ENCODE results near the gene PRDM1.

The PRDM1 gene

DNA sequence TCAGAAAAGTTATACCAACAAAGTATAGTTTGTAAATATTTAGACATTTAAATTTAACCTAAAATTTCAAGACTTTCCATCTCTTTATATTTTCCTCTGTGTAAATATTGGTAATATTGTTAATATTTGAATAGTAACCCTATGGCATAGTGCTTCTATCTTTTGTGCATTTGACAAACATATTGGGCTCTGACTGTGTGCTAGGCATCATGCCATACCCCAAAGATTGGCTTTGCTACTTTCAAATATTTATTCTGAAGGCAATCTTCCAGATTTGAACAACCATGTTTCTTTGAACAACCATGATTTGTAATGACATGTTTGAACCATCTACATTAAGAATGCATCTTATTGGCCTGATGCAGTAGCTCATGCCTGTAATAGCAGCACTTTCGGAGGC, 15.5 kb upstream of the PRDM1 start:
- DNase-seq (ENCODE audit: low spot score) = no peak

DNA sequence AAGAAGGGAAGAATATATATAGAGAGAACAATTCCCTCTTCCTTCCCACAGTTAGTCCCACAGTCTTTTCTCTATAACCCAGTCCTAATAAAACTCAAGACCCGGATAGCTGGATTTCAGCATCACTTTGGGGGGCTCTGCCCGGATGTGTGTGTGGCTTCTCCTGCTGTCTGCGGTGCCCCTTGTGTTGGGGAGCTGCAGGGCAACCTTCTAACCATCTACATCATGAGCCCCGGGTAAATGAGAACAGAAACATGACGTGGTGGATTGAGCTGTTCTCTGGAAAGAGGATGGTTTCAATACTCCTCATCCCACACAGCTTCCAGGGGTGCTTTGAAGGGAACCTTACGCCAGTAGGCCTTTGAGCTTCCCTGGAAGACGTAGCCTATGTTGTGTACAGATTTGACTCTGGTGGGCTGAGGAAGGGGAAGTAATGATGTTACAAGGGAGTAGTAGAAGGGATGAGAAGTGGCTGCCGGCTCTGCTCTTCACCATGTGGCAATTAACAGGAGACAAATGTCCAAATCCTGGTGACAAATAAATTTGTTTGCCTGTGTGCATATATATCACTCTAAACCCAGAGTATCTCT, 13.5 kb upstream of the PRDM1 start:
- DNase-seq (ENCODE audit: low spot score) = no peak

DNA sequence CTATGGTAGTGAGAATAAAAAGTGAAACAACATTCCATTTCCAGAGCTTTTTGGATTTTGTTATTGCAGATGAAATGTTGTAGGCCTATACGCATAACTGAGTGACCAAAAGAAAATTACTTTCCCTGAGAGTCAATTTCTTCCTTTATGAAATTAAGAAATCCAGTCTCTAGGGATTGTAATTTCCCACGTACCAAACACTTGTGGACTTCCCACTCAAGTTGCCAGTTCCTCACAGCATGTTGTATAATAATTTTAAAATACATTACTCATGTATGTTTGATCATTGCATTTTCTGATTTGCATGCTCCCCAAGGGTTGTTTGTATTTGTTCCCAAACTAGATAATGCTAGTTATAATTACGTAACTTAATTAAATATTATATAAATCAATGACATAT, 12.0 kb upstream of the PRDM1 start:
- no peak for DNase-seq (ENCODE audit: low spot score)

DNA sequence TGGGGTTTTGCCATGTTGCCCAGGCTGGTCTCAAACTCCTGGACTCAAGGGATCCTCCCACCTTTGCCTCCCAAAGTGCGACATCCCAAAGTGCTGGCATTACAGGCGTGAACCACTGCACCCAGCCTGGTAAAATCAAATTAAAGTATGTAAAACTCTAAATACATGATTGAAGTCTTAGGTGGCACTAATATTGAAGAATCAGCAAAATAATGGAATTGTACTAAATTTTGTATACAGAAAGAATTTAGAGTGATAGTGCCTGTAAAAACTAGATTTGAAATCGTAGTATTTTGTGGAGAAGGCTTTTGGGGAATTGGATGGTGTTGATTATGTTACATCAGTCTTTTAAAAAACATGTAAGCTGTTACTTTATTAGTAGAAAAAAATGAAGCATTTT, 10.0 kb upstream of the PRDM1 start:
- DNase-seq (ENCODE audit: low spot score) = no peak

DNA sequence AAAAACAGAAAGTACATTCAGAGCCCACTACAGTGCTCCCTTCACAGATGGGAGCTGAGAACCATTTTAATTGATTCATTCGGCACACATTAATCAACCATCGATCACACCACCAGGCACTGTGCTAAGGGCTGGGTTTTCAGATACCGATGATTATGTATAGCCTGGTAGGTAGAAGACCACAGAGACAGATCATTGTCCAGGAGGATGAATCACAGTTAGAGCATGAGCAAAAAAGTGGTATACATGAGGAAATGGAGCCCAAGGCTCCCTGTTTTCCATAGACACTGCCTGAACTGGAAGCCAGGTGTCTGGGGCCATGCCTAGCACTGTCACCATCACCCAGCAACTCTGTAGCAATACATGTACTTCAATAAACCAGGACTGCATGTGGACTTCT, 9.0 kb upstream of the PRDM1 start:
- DNase-seq (ENCODE audit: low spot score) = no peak

DNA sequence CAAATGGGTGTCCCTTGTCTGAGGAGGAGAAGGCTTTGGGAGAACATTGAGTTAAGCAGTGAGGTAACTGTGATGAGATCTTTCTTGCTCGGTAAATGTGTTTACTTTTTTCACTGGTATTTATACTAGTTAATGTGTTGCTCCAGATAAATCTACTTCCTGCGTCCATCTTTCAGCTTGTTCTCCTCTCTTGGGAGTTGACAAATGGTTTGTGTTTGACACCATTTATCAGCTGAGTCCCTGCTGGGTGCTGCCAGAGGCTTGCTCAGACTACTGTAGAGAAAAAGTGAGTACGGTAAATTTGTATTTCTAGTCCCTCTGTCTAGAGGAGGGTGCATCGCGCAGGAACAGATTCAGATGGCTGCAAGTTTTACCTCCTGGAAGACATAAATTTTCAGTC, 8.3 kb upstream of the PRDM1 start:
- no peak for DNase-seq (ENCODE audit: low spot score)

DNA sequence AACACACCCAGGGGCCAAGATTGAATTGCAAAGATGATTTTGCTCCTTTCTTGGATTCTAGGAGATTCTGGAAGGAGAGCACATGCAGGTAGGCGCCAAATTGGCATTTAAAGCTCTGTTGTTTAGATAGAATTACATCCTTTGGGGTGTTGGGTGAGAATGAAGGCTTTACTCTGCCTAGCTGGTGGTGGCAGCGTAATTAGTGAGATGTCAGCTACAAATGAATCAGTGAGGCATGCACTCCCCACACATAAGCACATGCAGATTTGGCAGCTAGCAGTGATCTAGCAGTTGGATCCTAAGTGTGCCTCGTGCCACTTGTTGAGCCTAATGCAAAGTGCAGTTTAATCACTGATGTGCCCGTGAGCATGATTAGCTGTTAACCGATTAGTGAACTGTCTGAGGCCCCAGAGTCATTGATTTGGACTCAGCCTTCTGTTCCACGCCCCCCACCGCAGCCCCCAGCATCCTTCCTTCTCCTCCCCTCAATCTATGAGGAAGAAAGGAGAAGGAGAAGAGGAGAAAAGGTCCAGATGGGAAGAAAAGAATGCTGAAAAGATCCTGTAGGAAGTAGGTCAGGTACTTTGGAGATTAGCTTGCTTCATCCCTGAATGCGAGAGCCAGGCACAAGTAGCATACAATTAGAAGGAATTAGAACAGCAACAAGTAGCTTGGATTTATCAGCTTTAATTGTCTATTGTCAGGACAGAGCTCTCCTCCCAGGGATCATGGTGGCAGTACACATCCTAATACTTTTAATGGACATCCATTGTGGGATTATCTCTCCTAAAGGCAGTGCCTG, 6.0 kb upstream of the PRDM1 start:
- no peak for DNase-seq (ENCODE audit: low spot score)

DNA sequence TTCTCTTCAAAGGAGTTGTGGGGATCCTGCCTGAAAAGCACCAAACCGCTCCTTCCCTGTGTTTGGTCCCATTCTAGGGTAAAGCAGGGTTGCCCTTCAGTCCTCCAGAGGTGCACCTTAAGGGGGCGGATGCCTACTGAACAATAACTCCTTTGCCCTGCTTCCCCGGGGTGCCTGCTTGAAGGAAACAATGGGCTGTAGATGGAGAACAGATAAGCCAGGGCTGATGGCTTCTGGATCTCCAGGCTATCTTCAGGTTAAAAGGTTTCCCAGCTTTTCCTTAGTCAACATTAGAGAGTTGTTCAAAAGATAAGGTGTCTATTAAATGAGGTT, 5.4 kb upstream of the PRDM1 start:
- DNase-seq (ENCODE audit: low spot score) = no peak

DNA sequence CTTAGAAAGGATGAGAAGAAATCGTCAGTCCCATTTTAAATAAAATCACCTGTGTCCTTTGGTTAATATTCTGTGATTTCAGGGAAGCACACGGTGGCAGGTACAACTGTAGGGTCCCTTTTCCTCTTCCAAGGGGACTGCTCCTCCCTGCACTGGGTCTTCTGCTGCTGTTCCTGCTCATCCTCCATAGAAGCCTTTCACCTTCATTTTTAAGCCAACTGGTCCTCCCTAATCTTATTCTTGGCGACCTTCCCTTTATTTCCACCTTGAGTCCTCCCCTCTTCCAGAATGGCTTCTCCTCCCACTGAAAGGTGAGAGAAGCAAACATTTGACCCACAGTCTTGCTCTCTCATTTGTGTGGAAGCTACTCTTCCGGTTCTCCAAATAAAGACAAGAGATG, 4.4 kb upstream of the PRDM1 start:
- no peak for DNase-seq (ENCODE audit: low spot score)

DNA sequence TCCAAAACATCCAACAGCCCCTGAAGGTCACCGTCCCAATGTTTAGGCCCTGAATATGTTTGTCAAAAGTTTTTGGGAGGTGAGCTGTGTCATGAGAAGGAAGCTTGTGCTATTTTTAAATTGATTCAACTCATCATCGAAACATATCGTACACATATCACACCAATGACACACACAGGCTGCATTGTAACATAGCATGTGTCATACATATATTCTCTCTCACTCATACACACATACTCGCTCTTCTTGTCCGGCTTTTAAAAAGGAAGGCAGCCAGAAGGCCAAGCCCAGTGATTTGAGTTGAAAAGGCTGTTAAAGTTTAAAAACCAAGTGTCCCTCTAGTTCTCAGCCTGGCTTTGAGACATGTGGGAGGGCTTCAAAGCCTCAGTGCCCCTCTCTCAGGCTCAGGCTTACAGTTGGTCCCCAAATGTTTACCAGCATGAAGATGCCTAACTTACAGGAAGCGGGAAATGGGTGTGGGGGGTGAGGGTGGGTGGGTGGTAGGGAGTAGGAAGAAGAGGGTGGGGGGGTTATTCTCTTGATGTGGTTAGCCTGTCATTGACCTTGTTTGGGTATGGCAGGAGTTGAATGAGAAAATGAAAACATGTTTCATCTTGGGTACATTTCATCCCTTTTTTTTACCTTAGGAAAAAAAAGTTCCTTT, 3.3 kb upstream of the PRDM1 start:
- no peak for DNase-seq (ENCODE audit: low spot score)

DNA sequence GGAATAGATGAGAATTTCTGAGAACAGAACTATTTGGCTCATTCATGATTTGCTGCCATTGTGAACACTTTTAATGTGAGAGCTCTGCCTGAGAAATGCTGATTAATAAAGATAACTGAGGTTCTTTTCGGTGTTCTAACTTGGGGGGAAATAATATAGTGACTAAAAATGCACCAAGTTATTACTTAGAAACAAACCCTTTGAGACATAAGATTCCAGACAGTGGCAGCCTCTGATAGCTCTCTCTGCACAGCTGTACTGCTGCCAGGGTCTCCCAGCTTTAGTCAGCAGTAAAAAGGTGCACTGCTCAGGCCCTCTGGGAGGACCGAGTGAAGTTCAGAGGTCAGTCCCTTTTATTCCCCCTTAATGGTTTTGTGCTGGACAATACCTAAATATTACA, 2.5 kb upstream of the PRDM1 start:
- DNase-seq (ENCODE audit: low spot score) = no peak

DNA sequence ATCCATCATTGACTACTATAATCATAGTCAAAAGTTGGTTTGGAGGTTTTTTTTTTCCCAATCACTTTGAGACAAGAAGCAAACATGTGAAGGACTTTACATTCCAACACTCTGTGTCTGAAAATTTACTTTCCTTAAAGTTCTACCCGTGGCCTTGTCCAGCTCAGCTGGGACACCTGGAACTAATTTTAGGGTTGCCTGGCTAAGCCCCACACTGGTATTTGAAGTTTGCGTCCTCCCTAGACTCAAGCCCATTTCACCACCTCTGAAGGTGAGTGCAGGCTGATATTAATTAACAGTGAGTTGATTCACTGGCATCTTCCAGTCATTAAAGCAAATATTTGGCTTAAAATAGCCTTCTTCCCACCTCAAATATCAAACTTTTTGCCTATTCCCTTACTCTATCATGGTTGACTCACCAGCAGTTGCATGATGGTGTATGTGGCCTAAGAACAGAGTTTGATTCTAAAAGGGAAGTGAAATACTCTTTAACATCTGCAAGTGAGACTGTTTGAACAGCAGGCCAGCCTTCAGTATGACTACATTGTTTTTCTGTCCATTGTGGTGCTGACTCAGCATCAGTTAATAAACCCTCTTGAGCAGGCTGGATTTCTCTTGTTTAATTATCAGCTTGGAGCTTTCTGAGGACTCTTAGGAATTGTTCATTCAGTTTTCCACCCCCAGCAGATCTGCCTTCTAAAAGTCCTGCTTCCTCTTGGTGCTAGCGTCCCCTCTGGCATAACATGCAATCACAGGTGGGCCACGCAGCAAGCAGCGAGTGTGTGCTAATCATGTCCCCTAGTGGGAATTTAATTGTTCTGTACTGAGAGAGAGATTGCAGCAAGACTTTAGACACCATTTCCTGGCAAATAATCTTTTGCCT, 1.8 kb upstream of the PRDM1 start:
- peak; percentile 65 for DNase-seq (ENCODE audit: low spot score)

DNA sequence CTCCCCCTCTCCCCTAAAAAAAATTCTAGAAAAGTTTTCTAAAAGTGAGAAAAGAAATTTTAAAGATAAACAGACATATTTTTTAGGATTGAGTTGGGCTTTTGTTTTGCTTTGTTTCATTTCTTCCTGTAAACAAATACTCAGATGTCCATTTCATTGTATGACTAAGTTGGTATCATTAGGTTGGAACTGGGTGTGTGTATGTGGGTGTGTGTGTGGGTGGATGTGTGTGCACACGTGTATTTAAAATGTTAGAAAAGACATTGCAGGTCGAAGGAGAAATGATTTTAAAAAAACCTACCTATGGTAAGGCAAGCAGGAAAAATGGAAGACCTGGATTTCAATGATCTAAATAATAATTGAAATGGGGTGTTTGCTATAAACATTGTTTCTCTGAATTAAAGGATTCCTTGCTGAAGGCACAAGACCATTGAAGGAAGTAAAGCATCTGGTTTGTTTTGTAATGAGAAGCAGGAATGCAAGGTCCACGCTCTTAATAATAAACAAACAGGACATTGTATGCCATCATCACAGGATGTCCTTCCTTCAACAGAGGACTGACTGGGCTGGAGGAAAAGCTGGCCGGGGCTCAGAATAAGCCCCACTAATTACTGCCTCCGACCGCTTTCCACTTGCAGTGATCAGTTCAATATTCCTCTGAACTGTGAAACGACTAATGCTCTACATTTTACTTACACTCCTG, 996 bp upstream of the PRDM1 start:
- DNase-seq (ENCODE audit: low spot score) = no peak

DNA sequence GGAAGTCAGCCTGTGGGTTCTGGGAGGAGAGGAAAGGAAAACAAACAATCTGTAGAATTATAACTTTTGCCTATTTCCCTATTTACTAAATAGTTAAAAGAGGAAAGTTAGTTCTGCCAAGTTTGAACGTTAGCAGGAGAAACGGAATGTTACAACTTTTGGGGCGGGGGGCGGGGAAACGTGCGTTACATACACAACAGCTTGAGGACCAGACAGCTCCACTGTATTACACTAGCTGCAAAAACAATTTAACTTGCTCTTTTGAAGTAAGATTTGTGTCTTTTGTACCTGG, 498 bp upstream of the PRDM1 start:
- DNase-seq (ENCODE audit: low spot score) = no peak

DNA sequence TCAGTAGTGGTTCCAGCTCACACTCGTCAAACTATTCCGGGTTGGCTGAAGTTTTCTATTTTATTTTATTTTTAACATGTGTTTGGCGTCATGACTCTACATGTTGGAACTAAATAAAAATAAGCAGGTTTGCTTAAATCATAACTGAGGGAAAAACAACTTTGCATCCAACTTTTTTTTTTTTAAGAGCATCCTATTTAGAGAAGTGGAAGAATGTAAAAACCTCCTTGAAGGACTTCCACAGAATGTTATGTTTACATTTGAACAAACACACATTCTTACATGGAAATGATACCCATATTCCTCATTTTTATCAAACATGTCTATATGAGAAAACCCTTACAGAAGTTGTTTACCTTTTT, 659 bp downstream of the PRDM1 start:
- no peak for DNase-seq (ENCODE audit: low spot score)

DNA sequence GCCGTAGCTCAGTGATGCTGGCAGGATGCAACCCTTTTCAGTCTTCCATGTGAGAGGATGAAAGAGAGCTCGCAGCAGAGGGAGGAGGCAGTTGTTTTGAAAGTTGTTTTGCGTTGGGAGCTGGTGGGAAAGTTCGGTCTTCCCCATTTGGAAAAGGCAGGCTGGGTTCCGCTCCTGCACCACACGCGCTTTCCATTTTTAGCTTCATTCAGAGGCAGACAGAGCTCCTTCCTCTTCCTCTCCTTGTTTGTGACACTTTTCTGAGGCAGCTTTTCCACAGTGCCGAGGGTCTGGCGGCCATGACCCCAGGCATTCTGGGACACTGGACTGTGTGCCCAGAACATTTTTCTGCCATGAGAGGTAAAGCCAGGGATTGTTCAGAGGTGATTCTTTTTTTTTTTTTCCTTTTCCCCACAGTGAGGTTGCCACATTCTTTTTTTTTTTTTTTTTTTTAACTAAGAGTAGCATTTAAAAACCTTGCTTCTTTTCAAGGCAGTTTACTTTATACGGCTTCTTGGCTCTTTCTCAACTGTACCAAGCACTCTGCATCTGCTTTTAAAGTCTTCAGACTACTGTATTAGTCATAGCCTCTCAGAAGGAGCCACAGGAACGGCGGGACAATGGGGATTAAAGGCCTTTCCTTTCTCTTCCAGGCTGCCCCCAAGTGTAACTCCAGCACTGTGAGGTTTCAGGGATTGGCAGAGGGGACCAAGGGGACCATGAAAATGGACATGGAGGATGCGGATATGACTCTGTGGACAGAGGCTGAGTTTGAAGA, 1.6 kb downstream of the PRDM1 start:
- no peak for DNase-seq (ENCODE audit: low spot score)

DNA sequence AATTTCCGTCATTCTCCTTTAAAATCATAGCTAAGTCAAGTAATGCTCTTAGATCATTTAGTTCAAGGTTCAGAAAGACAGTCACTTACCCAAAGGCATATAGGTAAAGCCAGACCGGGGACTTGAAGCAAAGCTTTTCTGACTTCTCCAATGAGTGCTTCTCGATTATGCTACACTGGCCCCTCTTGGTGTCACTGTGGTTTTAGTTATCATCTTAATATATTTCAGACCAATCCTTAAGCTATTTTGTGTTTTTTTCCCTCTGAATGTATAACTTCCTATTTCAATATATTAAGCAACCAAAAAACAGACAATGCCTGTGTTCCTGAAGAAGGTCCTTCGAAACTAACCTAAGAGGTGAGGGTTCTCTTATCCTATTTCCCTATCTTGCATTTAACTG, 3.9 kb downstream of the PRDM1 start:
- DNase-seq (ENCODE audit: low spot score) = no peak

DNA sequence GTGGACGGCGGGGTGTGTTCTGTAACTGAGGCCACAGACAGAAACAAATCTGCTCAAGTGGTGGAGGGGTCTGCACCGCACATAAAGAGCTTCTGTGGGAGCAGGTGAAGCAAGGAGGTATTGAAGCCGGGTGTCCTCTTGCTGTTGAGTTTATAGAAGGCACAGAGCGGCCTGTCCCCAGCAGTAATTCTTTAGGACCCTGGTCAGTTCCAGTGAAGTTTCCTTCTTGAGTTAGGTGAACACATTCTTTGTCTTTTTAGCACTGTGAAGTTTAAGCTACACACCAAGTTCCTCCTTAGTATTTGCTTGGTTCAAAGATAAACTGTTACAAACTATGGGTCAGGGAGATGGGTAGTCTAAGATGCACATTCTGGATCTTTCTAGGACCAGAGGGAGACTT, 6.1 kb downstream of the PRDM1 start:
- DNase-seq (ENCODE audit: low spot score) = no peak

DNA sequence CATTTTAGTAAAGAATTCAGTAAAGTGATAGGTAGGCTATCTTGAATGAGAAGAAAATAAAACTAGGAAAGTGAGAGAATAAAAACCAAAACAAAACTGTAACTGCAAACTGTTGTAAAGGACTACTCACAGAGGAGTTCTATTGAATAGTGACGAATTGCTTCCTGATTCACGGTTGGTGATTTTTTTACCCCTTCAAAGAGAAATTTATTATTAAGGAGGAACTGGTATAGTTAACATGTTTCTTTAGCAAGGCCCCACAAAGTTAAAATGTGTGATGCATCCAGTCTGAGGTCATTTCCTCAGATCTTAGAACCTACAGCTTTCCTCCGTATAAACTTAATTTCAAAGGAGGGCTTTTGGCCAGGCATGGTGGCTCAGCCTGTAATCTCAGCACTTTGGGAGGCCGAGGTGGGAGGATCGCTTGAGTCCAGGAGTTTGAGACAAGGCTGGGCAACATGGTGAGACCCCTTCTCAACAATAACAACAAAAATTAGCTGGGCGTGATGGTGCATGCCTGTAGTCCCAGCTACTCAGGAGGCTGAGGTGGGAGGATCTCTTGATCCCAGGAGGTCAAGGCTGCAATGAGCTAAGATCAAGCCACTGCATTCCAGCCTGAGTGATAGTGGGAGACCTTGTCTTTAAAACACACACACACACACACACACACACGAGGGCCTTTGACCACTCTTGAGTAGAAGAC, 8.3 kb downstream of the PRDM1 start:
- DNase-seq (ENCODE audit: low spot score) = no peak

DNA sequence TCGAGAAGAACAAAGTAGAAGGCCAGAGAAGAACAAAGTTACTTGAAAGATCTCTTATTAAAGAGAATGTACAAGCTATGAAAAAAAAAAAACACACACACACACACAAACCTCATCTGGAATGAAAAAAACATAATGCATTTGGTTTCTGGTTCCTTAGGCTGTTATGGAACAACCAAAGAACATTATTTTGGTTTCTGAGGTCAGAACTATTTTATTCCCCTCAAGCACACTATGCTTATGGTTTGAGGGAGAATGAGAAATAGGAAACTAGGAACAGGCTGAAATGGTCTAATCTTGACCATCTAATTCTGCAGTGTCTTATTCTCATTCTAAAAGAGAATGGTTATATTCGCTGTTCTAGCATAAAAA, 8.8 kb downstream of the PRDM1 start:
- DNase-seq (ENCODE audit: low spot score) = no peak

Data from ecto neural progenitor cell (in vitro differentiated cells).